Keratinocyte (primary cell): ENCODE data around the gene CCN5. TPM values are rescaled to one million over a fixed set of nuclear protein-coding genes. Genes with fewer than 3 reads are reported as not detected.

Experiments used
- DNase-seq: peaks from one replicate; pipeline ENCODE4 v3.0.0-alpha.2; 2011; ENCODE audit warnings: low read depth, missing footprints, low spot score
- FAIRE-seq: peaks from 2 replicates; lab custom pipeline; 2011; peaks lifted over from hg19 to GRCh38; lab: Jason Lieb, UNC
- H2AFZ ChIP-seq: 2 replicates; pipeline ENCODE4 v1.6.0; 2012; ENCODE audit warnings: low read length, control low read depth, inconsistent platforms; ENCODE audit not compliant: control insufficient read depth
- H3K27ac ChIP-seq: 2 replicates; pipeline ENCODE4 v1.5.1; 2011; ENCODE audit warnings: low read length; ENCODE audit not compliant: control insufficient read depth, insufficient read depth
- H3K27me3 ChIP-seq: 3 replicates; pipeline ENCODE4 v1.6.0; 2011; ENCODE audit warnings: low read length; ENCODE audit not compliant: control insufficient read depth, insufficient read depth; ENCODE audit errors: extremely low read depth
- H3K36me3 ChIP-seq, 2 experiments: 2 replicates in 1 of 2; 3 replicates in 1 of 2; pipeline ENCODE4 v1.5.1; 2011; ENCODE audit warnings: low read length in 2 of 2, mild to moderate bottlenecking in 1 of 2; ENCODE audit not compliant: control insufficient read depth in 2 of 2, insufficient read depth in 2 of 2; ENCODE audit errors: extremely low read depth in 1 of 2
- H3K4me1 ChIP-seq: 3 replicates; pipeline ENCODE4 v1.5.1; 2011; ENCODE audit warnings: low read length; ENCODE audit not compliant: control insufficient read depth, insufficient read depth; ENCODE audit errors: extremely low read depth
- H3K4me2 ChIP-seq: 3 replicates; pipeline ENCODE4 v1.6.0; 2011; ENCODE audit warnings: low read depth, low read length; ENCODE audit not compliant: control insufficient read depth, insufficient read depth; ENCODE audit errors: extremely low read depth
- H3K4me3 ChIP-seq, 3 experiments: fragments of 200-600 bp in 1 of 3; sonication (generic) in 1 of 3; 2 replicates in 2 of 3; 3 replicates in 1 of 3; pipeline ENCODE4 v1.5.1; 2011 to 2016; ENCODE audit warnings: low read length in 3 of 3, mild to moderate bottlenecking in 3 of 3, control low read depth in 2 of 3, inconsistent platforms in 1 of 3, low read depth in 1 of 3, mixed read lengths in 1 of 3, mixed run types in 1 of 3, moderate library complexity in 1 of 3; ENCODE audit not compliant: control insufficient read depth in 2 of 3, insufficient read depth in 2 of 3; ENCODE audit errors: extremely low read depth in 1 of 3
- H3K79me2 ChIP-seq: 2 replicates; pipeline ENCODE4 v1.6.0; 2012; ENCODE audit warnings: low read length; ENCODE audit not compliant: control insufficient read depth, insufficient read depth
- H3K9ac ChIP-seq: 3 replicates; pipeline ENCODE4 v1.6.0; 2011; ENCODE audit warnings: low read length; ENCODE audit not compliant: control insufficient read depth, insufficient read depth; ENCODE audit errors: extremely low read depth
- H3K9me1 ChIP-seq: 3 replicates; pipeline ENCODE4 v1.6.0; 2011; ENCODE audit warnings: low read length; ENCODE audit not compliant: control insufficient read depth, insufficient read depth; ENCODE audit errors: extremely low read depth
- H3K9me3 ChIP-seq: 2 replicates; pipeline ENCODE4 v1.5.1; 2012; ENCODE audit warnings: low read depth, low read length; ENCODE audit not compliant: control insufficient read depth
- H4K20me1 ChIP-seq: 3 replicates; pipeline ENCODE4 v1.6.0; 2011; ENCODE audit warnings: low read length; ENCODE audit not compliant: control insufficient read depth, insufficient read depth; ENCODE audit errors: extremely low read depth
- CTCF ChIP-seq, 3 experiments: IDR thresholded peaks in 1 of 3; conservative IDR thresholded peaks in 1 of 3; optimal IDR thresholded peaks in 1 of 3; 2 replicates in 2 of 3; 3 replicates in 1 of 3; pipeline versions ENCODE3 to v1.5.1; 2011; ENCODE audit warnings: low read length in 3 of 3, mild to moderate bottlenecking in 3 of 3, moderate library complexity in 2 of 3, control low read depth in 1 of 3, inconsistent platforms in 1 of 3; ENCODE audit not compliant: insufficient read depth in 2 of 3; ENCODE audit errors: extremely low read depth in 1 of 3
- EZH2 ChIP-seq: IDR thresholded peaks from one replicate; pipeline ENCODE4 v1.6.1; 2012; ENCODE audit warnings: inconsistent platforms, mild to moderate bottlenecking, low read length, moderate library complexity
- dilution Hi-C: fragments of 300-500 bp; cut with MboI; formaldehyde crosslinking; loops from one replicate; pipeline ENCODE4 v1.7.0; 2020; ENCODE audit warnings: low sequenced_read_pairs; ENCODE audit not compliant: extremely low pct_ligation_motif_present
- polyA plus RNA-seq, 5 experiments: library from polyadenylated mRNA; depleted of rRNA in 3 of 5; stranded (reverse) in 3 of 5; stranded (forward) in 1 of 5; unstranded in 1 of 5; fragments of >200 nt; gene quantifications; 1 replicate in 1 of 5; 2 replicates in 3 of 5; 3 replicates in 1 of 5; pipeline versions ENCODE4 v1.2.1 to v1.2.3, GENCODE V29; 2011 to 2012; ENCODE audit warnings: missing spikeins in 2 of 5, low read depth in 1 of 5, low replicate concordance in 1 of 5

The CCN5 gene
- polyA plus RNA-seq, 1 donor (not counting 4 experiments of a cell fraction or from before 2014, with no cell fraction given) = not detected

- no peak overlapping the region for H3K27ac ChIP-seq
- TF ChIP-seq CTCF (optimal IDR thresholded peaks at IDR 0.05 in 1 of 3, IDR thresholded peaks at IDR 0.05 in 1 of 3, conservative IDR thresholded peaks at IDR 0.05 in 1 of 3; ENCODE audit: extremely low read depth in 1 of 3, insufficient read depth in 2 of 3, low read length in 3 of 3) (no peak), EZH2 (no peak)
Measured at GRCh38 chr20:44721785-44722054, 6.6 kb downstream of the CCN5 start.

GRCh38 chr20:44722990-44723389, 7.8 kb downstream of the CCN5 start:
- no peak overlapping the region for H3K4me2 ChIP-seq
- no peaks in the 10 kb centered on the region for H3K79me2 ChIP-seq
- TF ChIP-seq EZH2 (no peak), CTCF (optimal IDR thresholded peaks at IDR 0.05 in 1 of 3, IDR thresholded peaks at IDR 0.05 in 1 of 3, conservative IDR thresholded peaks at IDR 0.05 in 1 of 3; ENCODE audit: extremely low read depth in 1 of 3, insufficient read depth in 2 of 3, low read length in 3 of 3) (no peak)
- no peak overlapping the region for H2AFZ ChIP-seq
- H3K4me1 ChIP-seq = peaks cover 13% of the 10 kb centered on the region
- FAIRE-seq (no peak), DNase-seq (no peak)
- H3K4me3 ChIP-seq = no peak overlapping the region
- no peaks in the 10 kb centered on the region for H3K9me3 ChIP-seq
- H3K27ac ChIP-seq = no peak overlapping the region
- dilution Hi-C loops = no loop called here
- H3K36me3 ChIP-seq = no peaks in the 10 kb centered on the region
- no peaks in the 10 kb centered on the region for H3K27me3 ChIP-seq
- H4K20me1 ChIP-seq = peaks cover 3% of the 10 kb centered on the region
- H3K9me1 ChIP-seq = peaks cover 5% of the 10 kb centered on the region
- H3K9ac ChIP-seq = no peak overlapping the region

More at GRCh38 chr20:44721785-44722054, 6.6 kb downstream of the CCN5 start:
- Histone ChIP-seq H3K9me1 (peaks cover 5% of the 10 kb centered on the region), H2AFZ (no peak overlapping the region), H3K9me3 (no peaks in the 10 kb centered on the region), H3K36me3 (no peaks in the 10 kb centered on the region), H3K27me3 (no peaks in the 10 kb centered on the region), H3K4me3 (no peak overlapping the region), H3K9ac (no peak overlapping the region), H3K4me1 (peaks cover 15% of the 10 kb centered on the region), H3K4me2 (no peak overlapping the region), H4K20me1 (peaks cover 3% of the 10 kb centered on the region), H3K79me2 (no peaks in the 10 kb centered on the region)
- dilution Hi-C loops = no loop called here
- no peak for FAIRE-seq
- DNase-seq = no peak
